RPMI7951 (cell line): ENCODE results near the gene EEIG2. TPM values are rescaled to one million over a fixed set of nuclear protein-coding genes. Genes with fewer than 3 reads are reported as not detected.
"Not testable (repeated sequence)": the region's sequence is repeated elsewhere in the genome, so short reads cannot be mapped to it uniquely, and the experiment has no call there.

Experiments
- DNase-seq: peaks from one replicate; pipeline ENCODE4 v3.0.0-alpha.2; 2012; ENCODE audit warnings: low read depth
- total RNA-seq: library from RNA; depleted of rRNA; stranded (reverse); fragments of >200 nt; shearing (Covaris generic); gene quantifications from 2 replicates; pipeline ENCODE4 v1.2.3, GENCODE V29; 2014

The EEIG2 gene
- total RNA-seq, 1 experiment from 2014 or later = 47.8 TPM

GRCh38 chr1:108547493-108547892 lies 12.4 kb upstream of the EEIG2 start:
- not testable (repeated sequence) for DNase-seq

DNA sequence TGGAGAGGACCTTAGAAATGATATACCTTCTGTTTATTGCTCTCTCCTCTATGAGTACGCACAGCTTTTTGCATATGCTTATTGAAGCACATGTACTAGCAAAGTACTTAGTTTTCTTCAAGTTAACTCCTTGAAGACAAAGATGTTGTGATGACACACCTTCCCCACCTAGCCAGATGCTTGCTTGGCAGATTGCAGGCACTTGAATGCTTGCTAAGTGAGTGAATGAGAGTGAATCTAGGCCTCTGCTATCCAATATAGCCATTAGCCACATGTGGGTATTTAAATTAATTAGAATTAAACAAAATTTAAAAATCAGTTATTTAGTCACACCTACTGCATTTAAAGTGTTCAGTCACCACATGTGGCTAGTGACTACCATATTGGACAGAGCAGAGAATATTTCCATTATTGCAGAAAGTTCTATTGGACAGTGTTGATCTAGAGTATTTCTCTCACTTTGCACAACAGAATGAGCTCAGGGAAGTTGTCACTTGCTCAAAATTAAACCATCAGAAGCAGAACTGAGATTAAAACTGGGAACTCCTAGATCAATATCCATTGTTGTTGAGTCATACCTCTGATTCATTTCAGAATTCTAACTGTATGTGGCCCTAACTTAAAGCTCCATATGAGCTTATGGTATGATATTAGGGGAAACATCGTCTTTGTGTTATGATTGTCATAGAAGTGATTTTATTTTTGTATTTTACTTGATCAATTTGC lies 8.6 kb upstream of the EEIG2 start:
- no peak for DNase-seq

GRCh38 chr1:108553905-108554304 lies 6.0 kb upstream of the EEIG2 start:
- DNase-seq = no peak

DNA sequence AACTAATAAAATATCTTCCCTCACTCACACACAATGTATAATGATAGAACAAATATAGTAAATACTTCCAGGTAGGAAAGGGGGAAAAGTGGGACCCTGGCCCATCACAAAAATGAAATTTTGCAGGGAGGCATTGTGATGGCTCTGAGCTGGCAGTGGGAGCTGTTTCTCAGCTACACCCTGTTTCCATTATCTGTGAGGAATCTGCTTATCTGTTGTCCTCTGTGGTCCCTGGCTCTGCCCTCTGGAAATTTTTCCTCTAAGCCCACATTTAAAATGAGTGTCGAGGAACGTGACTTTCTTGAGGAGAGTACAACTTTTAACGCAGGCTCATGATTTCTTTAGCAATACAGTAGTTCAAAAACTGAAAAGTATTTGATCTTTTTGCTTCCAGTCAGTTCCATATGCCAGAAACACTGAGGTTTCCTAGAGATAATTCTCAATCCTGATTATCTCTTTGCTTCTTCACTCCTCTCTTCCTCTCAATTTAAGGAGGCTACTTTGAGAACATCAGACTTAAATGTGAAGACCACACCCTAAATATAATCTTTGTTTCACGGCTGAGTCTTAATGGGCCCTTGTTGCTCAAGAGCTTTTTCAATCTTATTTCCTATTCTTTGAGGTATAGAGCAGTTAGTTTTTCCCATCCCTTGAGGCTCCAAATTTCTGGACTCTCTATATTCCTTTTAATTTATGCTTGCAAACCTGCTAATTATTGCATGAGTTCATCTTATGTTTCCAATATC lies 5.0 kb upstream of the EEIG2 start:
- no peak for DNase-seq

DNA sequence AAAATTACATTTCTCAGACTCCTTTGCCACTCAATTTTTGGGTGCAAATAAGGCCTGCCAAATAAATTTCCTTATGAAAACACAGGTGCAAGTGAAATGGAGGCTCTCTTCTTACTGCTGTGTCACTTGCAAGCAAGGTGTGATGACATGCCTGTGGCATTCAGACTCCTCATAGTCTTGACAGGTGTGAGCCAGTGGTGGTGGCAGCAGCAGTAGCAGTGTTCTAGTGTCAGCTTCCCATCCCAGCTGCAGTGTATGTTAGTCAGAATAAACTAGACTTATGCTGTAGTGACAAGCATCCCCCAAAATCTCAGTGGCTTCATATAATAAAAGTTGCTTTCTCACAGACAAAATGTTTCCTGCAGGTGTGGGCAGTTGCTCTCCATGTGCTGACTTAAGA lies 3.8 kb upstream of the EEIG2 start:
- no peak for DNase-seq

- no peak for DNase-seq
Observed at GRCh38 chr1:108556499-108556898, 3.4 kb upstream of the EEIG2 start.

DNA sequence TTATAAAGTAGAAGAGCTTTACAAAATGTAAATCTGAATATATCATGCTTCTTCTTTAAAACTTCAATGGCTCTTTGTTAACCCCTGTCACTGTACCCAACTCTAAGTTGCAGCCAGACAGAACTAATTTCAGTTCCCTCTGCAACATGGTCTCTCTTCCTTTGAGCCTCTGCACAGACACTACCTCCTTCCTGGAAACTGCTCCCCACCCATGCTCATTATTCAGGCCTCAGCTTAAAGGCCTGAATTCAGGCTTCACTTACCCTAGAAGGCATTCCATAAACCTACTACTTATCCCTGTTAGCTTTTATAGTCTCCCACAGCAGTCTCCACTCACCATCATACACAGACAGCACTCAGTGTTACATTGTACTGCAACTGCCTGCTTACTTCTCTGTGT lies 2.6 kb upstream of the EEIG2 start:
- DNase-seq = no peak

DNA sequence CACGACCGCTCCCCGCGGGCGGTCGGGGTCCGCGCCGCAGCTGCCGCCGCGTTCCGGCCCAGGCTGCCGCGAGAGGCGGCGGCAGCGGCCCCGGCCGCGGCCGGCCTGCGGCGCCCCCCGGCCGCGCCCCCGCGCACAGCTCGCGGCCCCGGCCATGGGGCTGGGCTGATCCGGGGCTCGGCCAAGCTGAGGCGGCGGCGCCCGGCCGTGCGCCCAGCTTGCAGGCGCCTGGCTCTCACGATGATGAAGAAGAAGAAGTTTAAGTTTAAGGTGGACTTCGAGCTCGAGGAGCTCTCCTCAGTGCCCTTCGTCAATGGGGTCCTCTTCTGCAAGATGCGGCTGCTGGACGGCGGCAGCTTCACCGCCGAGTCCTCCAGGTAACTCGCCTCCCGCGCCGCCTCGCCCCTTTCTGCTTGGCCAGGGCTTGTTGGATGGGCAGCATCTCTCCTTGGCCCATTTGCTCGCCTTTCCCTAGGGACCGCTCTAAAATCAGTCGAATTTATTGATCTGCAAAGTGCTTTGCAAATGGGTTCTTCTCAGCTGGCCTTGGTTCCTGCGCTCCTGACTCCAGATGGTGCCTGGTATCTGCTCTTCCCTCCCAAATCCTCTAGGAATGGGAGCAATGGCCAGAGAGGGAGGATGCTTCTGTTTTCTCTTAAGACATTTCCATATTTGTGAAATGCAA lies 431 bp downstream of the EEIG2 start:
- DNase-seq = no peak

GRCh38 chr1:108560874-108561459 lies 1.1 kb downstream of the EEIG2 start:
- DNase-seq = peak; percentile 83

- peak; percentile 47 for DNase-seq
Observed at GRCh38 chr1:108561689-108562326, 1.9 kb downstream of the EEIG2 start.

DNA sequence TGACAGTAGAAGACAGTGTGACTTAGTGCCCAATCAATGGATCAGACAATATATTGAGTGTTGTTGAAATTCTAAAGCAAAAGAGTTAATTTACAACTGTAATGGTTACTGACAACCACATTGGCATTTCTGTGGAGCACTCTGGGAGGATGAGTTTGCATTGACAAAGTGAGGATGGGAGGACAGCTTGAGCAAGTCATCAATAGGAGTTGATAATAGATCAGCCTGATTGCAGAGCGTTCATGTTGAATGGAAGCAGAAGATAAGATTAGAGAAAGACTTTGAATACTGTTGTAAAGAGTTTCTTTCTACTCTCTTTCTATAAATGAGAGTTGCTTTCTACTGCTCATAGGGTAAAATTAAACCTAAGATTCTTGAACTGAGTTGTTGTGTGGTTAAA lies 3.9 kb downstream of the EEIG2 start:
- DNase-seq = no peak

DNA sequence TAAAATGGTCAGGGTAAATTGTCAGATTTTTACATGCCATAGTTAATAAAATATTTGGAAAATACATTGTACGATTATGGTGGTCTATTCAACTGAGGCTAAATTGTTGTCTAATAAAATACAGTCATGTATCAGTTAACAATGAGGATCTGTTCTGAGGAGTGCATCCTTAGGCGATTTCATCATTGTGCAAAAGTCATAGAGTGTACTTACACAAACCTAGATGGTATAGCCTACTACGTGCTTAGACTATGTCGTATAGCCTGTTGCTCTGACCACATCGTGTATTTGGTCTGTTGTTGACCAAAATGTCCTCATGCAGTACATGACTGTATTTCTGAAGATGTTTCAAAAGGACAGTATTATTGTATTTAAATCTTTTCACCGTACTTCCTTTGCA lies 5.2 kb downstream of the EEIG2 start:
- no peak for DNase-seq

- DNase-seq = no peak
Observed at GRCh38 chr1:108565512-108565911, 5.6 kb downstream of the EEIG2 start.

DNA sequence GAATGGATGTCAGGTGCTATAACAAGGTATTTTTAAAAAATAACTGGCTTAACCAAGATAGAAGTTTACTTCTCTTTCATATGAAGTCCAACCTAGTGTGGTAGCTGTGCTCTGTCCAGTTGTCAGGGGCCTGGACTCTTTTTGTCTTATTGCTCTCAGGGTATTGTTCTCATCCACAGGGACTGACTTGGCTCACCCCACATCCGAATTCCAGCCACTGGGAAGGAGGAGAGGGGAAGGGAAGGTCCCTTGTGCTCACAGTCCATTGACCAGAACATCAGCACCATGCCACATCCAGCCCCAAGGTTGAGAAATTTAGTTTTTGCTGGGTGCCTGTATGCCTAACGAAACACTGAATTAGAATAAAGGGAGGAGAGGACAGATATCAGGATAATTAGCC lies 8.7 kb downstream of the EEIG2 start:
- no peak for DNase-seq

DNA sequence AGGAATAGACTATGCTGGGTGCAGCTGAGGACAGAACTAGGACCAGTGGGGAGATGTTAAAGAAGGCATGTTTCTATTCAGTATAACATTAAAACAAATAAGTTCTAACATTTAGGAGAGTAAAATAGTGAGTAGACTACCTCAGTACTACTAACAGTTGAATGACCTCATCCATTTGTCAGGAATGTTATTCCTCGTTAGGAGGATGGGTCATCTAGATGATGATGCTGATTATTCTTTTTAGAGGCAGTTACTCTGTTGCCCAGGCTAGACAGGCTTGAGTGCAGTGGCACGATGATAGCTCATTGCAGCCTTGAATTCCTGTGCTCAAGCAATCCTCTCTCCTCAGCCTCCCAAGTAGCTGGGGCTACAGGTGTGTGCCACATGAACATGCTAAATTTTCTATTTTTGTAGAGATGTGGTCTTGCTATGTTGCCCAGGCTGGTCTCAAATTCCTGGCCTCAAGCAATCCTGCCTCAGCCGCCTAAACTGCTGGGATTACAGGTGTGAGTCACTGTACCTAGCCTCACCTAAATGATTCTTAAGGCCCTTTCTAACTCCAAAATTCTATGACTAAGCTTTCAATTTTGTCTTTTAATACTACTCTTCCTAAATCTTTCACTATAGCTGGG lies 9.3 kb downstream of the EEIG2 start:
- no peak for DNase-seq

DNA sequence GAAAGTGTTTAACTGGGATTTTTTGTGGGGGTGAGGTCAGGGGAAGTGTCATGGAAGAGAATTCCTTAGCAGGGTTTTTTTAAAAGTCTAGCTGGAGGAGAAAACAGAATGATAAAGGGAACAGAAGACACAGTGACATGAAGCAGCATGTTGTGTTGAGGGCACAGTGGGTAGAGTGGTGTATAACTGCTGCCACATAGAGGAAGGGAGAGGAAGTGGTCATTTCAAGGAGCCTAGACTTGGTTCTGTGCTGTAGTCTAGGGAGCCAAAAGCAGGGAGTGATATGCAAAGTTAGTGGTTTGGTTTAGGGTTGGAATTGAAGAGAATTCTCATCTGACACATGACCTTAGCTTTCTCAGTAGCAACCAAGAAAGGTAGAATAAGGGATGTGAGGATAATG lies 10.2 kb downstream of the EEIG2 start:
- DNase-seq = peak; percentile 53

DNA sequence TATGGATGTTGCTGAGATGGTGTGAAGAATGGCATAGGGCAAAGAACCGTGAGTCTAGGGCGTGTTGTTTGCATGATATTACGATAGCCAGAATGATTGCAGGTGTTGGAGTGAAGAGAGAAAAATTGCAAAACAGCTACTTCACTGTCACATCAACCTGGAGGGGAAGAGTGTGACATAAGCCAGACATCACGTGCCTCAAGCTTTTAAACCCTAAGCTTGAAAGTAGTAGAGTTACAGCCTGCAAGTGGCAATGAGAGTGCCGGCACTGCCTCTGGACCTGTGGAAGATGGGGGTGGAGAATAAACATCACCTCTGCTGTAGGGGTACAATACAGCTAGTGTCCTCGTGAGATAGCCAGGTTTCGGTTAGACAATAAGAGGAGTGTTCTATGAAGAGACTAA lies 11.1 kb downstream of the EEIG2 start:
- DNase-seq = no peak

DNA sequence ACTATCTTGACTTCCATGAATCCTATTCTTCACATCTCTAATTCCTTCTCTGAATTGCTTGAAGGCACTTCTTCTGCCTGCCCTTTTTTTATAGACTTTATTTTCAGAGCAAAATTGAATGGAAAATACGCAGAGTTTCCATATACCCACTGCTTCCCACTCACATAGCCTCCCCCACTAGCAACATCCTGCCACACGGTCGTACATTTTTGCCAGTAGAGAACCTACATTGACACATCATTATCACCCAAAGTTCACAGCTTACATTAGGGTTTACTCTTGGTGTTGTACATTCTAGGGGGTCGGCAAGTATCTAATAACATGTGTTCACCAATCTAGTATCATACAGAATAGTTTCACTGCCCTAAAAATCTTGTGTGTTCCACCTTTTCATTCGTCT lies 12.3 kb downstream of the EEIG2 start:
- no peak for DNase-seq

DNA sequence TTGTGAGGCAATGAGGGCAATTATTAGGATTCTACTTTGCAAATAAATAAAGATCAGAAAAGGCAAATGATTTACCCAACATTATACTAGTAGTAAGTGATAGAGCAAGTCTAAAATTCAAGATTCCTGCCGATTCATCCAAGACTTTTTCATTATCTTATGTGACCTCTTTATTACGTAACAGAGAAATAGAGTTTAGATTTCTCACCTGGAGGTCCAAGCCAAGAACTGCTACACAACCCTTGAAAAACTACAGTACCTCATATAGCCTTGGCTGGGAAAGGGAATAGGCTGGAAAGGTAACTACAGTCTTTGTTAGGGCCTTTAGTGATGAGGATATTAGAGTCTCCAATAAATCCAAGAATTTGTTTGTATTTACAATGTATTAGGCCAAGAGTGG lies 13.3 kb downstream of the EEIG2 start:
- DNase-seq = no peak

- DNase-seq = no peak
Observed at GRCh38 chr1:108574008-108574407, 14.1 kb downstream of the EEIG2 start.

GRCh38 chr1:108575375-108575774 lies 15.5 kb downstream of the EEIG2 start:
- no peak for DNase-seq
